ENCODE results near the gene C2orf66. TPM values are rescaled to one million over a fixed set of nuclear protein-coding genes. Genes with fewer than 3 reads are reported as not detected.

The C2orf66 gene
- under 1 TPM; 0.33 TPM for total RNA-seq

DNA sequence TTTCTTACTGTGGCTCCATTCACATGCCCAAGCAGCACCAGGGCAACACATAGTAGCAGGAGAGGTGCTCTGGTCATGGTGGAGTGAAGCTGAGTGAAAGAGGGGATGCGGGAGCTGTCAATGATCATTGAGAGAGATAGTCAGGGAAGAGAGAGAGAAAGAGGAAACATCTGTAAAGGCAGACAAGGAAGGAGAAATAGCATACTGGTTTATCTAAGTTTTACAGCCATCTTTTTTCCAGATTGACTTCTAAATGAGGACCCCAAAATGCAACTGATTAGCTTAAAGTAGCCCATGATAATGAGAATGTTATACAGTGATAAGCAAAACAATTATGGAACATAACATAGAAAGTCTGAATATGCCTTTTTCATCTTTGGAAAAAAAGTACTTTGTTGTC lies at the start of gene C2orf66:
TSS of gene C2orf66 (minus strand) at position 96 of the 400 bp plus-strand sequence. CDS start at position 77, 19 bp downstream.
- ChIA-PET POLR2A (no interaction called here), CTCF (interaction anchor here (1.9 kb wide), 1 partner anchor 8 kb away, joined by 5 read pairs; no protein-coding TSS in a partner anchor)
- Mint-ChIP-seq H3K4me1 (peaks cover 1% of the 10 kb centered on the region), H3K27me3 (peaks cover 44% of the 10 kb centered on the region), H3K9me3 (peaks cover 2% of the 10 kb centered on the region), H3K4me3 (no peak within 1 kb of the TSS), H3K27ac (no peak within 1 kb of the TSS), H3K36me3 (ENCODE audit: low read depth) (no peaks in the 10 kb centered on the region)
- no peak for DNase-seq

DNA sequence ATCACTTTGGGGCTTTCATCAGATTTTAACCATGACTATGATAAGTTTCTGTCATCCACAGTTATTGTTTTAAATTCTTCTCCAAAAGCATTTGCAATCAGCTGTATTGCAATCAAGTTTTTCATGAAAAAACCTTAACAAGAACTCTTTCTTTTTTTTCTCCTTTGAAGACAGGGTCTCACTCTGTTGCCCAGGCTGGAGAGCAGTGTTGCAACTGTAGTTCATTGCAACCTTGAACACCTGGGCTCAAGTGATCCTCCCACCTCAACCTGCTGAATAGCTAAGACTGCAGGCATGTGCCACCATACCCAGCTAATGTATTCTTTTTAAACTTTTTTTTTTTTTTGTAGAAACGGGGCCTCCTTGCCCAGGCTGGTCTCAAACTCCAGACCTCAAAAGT lies 45.5 kb upstream of the C2orf66 start:
- CTCF ChIA-PET = interaction anchor here (0.7 kb wide), 1 partner anchor 551 kb away, joined by 3 read pairs; no protein-coding TSS in a partner anchor
- H3K27ac Mint-ChIP-seq = no peak overlapping the region
- no peak overlapping the region for H3K4me3 Mint-ChIP-seq
- DNase-seq = no peak
- POLR2A ChIA-PET = interaction anchor here (0.8 kb wide), 1 partner anchor 73 kb away, joined by 3 read pairs; no protein-coding TSS in a partner anchor
- H3K36me3 Mint-ChIP-seq (ENCODE audit: low read depth) = peaks cover 54% of the 10 kb centered on the region
- no peaks in the 10 kb centered on the region for H3K27me3 Mint-ChIP-seq
- peaks cover 7% of the 10 kb centered on the region for H3K9me3 Mint-ChIP-seq
- H3K4me1 Mint-ChIP-seq = peaks cover 14% of the 10 kb centered on the region

- Mint-ChIP-seq H3K4me1 (peaks cover 14% of the 10 kb centered on the region), H3K27me3 (no peaks in the 10 kb centered on the region), H3K27ac (no peak overlapping the region), H3K36me3 (ENCODE audit: low read depth) (peaks cover 43% of the 10 kb centered on the region), H3K4me3 (no peak overlapping the region), H3K9me3 (no peaks in the 10 kb centered on the region)
- ChIA-PET CTCF (interaction anchor here (0.7 kb wide), 1 partner anchor 273 kb away, joined by 3 read pairs; no protein-coding TSS in a partner anchor), POLR2A (no interaction called here)
- DNase-seq = no peak
These were observed 44.3 kb upstream of the C2orf66 start for GRCh38 chr2:196853301-196854087.

DNA sequence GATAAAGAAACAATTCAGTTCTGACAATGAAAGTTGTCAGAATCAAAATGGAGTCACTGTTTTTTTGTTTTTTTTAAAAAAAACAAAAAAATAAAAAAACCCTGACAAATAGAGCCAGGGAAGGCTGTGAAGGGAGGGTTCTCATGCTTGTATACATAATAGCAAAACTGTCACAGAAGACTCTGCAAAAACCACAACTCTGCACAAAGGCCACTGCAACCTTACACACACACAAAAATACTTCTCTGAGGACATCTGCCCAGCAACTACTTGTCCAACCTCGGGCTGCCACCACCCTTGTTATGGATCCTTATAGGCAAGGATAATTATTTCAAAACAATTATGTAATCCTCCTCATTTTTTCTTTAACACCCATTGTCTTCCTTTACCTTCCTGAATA lies 41.9 kb upstream of the C2orf66 start:
- ChIA-PET POLR2A (no interaction called here), CTCF (no interaction called here)
- Mint-ChIP-seq H3K36me3 (ENCODE audit: low read depth) (peaks cover 44% of the 10 kb centered on the region), H3K9me3 (no peaks in the 10 kb centered on the region), H3K4me1 (peaks cover 23% of the 10 kb centered on the region), H3K27ac (no peak overlapping the region), H3K27me3 (no peaks in the 10 kb centered on the region), H3K4me3 (no peak overlapping the region)
- DNase-seq = no peak

DNA sequence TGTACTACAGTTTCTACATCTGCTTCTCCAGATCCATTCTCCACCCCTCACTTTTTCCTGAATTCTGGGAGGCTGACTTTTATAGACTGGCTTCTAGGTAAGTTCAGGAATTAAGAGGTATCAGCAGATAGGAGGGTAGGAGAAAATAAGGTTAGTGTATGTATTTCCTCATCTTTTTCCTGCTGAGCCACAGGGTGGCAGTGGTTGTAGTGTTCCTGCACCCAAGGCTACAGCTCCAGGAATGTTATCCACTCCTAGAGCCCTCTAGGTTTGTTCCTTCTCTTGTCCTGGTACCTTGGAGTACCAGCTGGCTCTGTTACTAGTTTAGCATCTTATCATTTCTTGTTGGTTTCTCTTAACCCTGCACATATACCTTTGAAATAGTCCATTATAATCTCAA lies 40.7 kb upstream of the C2orf66 start:
- H3K4me3 Mint-ChIP-seq = no peak overlapping the region
- ChIA-PET POLR2A (interaction anchor here (1.5 kb wide), 1 partner anchor 76 kb away, joined by 3 read pairs; no protein-coding TSS in a partner anchor), CTCF (interaction anchor here (0.7 to 1.0 kb wide), 2 partner anchors 99 to 264 kb away, joined by 3 to 4 read pairs; no protein-coding TSS in a partner anchor)
- no peaks in the 10 kb centered on the region for H3K27me3 Mint-ChIP-seq
- peaks cover 25% of the 10 kb centered on the region for H3K4me1 Mint-ChIP-seq
- H3K36me3 Mint-ChIP-seq (ENCODE audit: low read depth) = peaks cover 54% of the 10 kb centered on the region
- no peak overlapping the region for H3K27ac Mint-ChIP-seq
- DNase-seq = no peak
- H3K9me3 Mint-ChIP-seq = no peaks in the 10 kb centered on the region

- ChIA-PET CTCF (no interaction called here), POLR2A (no interaction called here)
- DNase-seq = no peak
- peaks cover 19% of the 10 kb centered on the region for H3K4me1 Mint-ChIP-seq
- H3K27ac Mint-ChIP-seq = peak overlapping the region; percentile 16
- H3K27me3 Mint-ChIP-seq = no peaks in the 10 kb centered on the region
- H3K9me3 Mint-ChIP-seq = no peaks in the 10 kb centered on the region
- no peak overlapping the region for H3K4me3 Mint-ChIP-seq
- peaks cover 49% of the 10 kb centered on the region for H3K36me3 Mint-ChIP-seq (ENCODE audit: low read depth)
These were observed 37.1 kb upstream of the C2orf66 start for GRCh38 chr2:196846295-196846694.

DNA sequence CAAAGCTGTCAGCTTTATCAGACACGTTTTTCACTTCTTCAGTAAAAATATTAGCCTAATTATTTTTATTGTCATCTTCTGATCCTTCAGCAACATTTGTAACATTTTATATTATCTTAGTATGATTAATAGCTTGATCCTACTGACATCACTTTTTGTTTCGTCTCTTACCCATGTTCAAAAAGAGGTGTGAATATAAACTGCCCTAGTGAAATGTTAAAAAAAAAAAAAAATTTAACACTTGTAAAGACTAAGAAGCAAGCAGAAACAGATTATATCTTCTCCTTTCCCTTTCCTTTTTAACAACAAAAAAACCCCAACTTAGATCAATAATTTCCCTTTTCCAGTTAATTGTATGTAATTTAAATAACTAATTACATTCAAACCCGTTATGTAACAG lies 36.2 kb upstream of the C2orf66 start:
- peaks cover 17% of the 10 kb centered on the region for H3K4me1 Mint-ChIP-seq
- ChIA-PET POLR2A (no interaction called here), CTCF (no interaction called here)
- H3K27me3 Mint-ChIP-seq = no peaks in the 10 kb centered on the region
- H3K9me3 Mint-ChIP-seq = no peaks in the 10 kb centered on the region
- H3K36me3 Mint-ChIP-seq (ENCODE audit: low read depth) = peaks cover 54% of the 10 kb centered on the region
- no peak for DNase-seq
- H3K4me3 Mint-ChIP-seq = no peak overlapping the region
- H3K27ac Mint-ChIP-seq = no peak overlapping the region

- ChIA-PET POLR2A (no interaction called here), CTCF (no interaction called here)
- DNase-seq = no peak
- Mint-ChIP-seq H3K9me3 (no peaks in the 10 kb centered on the region), H3K4me3 (no peak overlapping the region), H3K27ac (no peak overlapping the region), H3K27me3 (no peaks in the 10 kb centered on the region), H3K4me1 (no peaks in the 10 kb centered on the region), H3K36me3 (ENCODE audit: low read depth) (peaks cover 54% of the 10 kb centered on the region)
These were observed 31.0 kb upstream of the C2orf66 start for GRCh38 chr2:196840171-196840570.

DNA sequence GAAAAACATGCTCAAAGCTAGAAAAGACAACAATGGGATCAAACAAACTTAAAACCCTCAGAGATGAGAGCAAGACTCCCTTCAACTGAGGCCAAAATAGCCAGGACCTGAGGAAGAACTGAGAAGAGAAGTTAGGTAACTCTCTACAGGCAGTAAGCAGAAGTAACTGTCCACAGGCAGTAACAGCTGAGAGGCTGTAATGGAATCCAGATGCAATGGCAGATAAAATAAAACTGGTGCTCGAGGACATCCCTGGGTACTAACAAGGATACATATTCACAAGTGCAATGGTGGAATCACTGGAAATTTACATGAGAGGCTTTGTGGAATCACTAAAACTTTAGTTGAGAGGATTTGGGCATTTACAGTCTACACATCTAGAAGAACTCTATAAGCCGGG lies 30.4 kb upstream of the C2orf66 start:
- DNase-seq = no peak
- ChIA-PET CTCF (interaction anchor here (0.6 kb wide), 1 partner anchor 1029 kb away, joined by 3 read pairs; no protein-coding TSS in a partner anchor), POLR2A (no interaction called here)
- no peak overlapping the region for H3K27ac Mint-ChIP-seq
- H3K4me1 Mint-ChIP-seq = no peaks in the 10 kb centered on the region
- H3K36me3 Mint-ChIP-seq (ENCODE audit: low read depth) = peaks cover 53% of the 10 kb centered on the region
- no peaks in the 10 kb centered on the region for H3K9me3 Mint-ChIP-seq
- no peaks in the 10 kb centered on the region for H3K27me3 Mint-ChIP-seq
- H3K4me3 Mint-ChIP-seq = no peak overlapping the region

DNA sequence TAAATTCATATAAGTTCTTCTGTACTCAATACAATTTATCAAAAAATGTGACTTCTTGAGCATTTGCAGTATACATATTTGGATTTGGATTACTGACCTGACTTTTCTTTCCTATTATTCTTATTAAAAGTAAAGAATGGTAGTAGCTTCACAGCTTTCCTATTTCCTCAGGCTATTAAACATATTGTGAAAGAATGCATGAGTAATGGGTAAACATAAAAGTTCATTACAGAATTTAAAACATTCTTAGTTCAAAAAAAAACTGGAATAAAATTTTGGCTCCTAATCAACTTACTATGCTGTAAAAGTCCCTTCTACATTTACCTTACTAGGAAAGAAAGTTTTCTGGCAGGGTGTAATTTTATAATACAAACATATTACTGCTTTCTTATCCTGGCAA lies 27.3 kb upstream of the C2orf66 start:
- peaks cover 60% of the 10 kb centered on the region for H3K36me3 Mint-ChIP-seq (ENCODE audit: low read depth)
- POLR2A ChIA-PET = no interaction called here
- CTCF ChIA-PET = no interaction called here
- H3K9me3 Mint-ChIP-seq = no peaks in the 10 kb centered on the region
- DNase-seq = no peak
- H3K27me3 Mint-ChIP-seq = no peaks in the 10 kb centered on the region
- H3K27ac Mint-ChIP-seq = no peak overlapping the region
- H3K4me1 Mint-ChIP-seq = no peaks in the 10 kb centered on the region
- no peak overlapping the region for H3K4me3 Mint-ChIP-seq

DNA sequence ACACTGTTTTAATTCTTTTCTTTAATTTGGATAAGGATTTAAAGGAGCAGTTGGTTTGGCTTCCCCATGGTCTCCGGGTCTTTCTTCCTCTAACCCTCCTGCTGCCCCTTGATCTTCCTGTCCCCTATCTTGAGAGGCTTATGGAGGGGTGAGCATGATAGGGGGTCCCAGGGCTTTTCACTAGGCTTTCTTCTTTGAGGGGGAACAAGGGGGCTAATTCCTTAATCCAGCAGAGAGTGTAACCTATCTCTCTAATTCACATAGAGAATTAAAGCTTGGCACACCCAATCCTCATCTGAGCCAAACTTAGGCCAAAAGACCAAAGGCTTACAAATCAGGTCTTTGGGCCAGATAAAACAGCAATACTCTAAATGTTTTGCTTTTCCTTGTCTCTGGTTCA lies 21.5 kb upstream of the C2orf66 start:
- no peaks in the 10 kb centered on the region for H3K9me3 Mint-ChIP-seq
- H3K36me3 Mint-ChIP-seq (ENCODE audit: low read depth) = peaks cover 31% of the 10 kb centered on the region
- no peak for DNase-seq
- H3K27ac Mint-ChIP-seq = no peak overlapping the region
- H3K4me3 Mint-ChIP-seq = no peak overlapping the region
- H3K27me3 Mint-ChIP-seq = no peaks in the 10 kb centered on the region
- ChIA-PET CTCF (no interaction called here), POLR2A (no interaction called here)
- H3K4me1 Mint-ChIP-seq = peaks cover 17% of the 10 kb centered on the region

- peaks cover 17% of the 10 kb centered on the region for H3K4me1 Mint-ChIP-seq
- H3K4me3 Mint-ChIP-seq = no peak overlapping the region
- ChIA-PET POLR2A (no interaction called here), CTCF (interaction anchor here (0.6 to 1.2 kb wide), 2 partner anchors 28 to 499 kb away, joined by 3 to 5 read pairs; partner anchors contain the start of gene GTF3C3)
- H3K36me3 Mint-ChIP-seq (ENCODE audit: low read depth) = peaks cover 42% of the 10 kb centered on the region
- no peak overlapping the region for H3K27ac Mint-ChIP-seq
- no peaks in the 10 kb centered on the region for H3K9me3 Mint-ChIP-seq
- no peaks in the 10 kb centered on the region for H3K27me3 Mint-ChIP-seq
- no peak for DNase-seq
These were observed 18.2 kb upstream of the C2orf66 start for GRCh38 chr2:196827356-196827755.

DNA sequence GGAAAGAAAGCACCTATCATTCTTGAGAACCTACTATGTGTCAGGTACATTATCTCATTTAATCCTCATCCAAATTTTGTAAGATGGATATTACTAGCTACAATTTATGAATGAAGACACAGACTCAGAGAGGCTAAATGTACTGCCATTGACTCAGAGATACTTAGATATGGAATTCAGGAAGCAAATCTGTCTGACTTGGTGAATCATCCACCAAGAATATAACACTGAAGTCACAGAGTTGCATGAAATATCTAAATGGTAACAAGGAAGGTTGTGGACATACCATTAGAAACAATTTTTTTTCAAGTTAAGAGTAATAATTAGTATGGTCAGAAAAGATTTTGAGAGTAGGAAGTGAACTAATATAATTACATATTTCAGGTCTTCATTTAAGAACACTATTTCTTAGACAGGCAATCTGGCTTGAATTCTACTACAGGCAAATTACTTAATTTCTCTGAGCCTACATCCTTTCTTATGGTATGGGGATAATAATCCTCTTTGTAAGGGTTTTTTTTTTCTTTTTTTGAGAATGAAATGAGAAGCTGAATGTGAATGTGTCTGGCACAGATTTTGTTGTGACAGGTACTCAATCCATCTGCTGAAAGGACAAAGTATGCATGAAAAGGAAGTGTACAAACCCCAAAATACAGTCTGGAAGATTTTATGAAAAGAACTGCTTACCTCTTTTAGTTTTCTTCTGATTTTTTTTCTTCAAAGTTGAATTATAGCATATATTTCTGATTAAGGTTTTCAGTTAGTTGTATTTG lies 14.8 kb upstream of the C2orf66 start:
- Mint-ChIP-seq H3K4me1 (peaks cover 16% of the 10 kb centered on the region), H3K4me3 (no peak overlapping the region), H3K9me3 (peaks cover 6% of the 10 kb centered on the region), H3K27me3 (peaks cover 3% of the 10 kb centered on the region), H3K36me3 (ENCODE audit: low read depth) (peaks cover 28% of the 10 kb centered on the region), H3K27ac (no peak overlapping the region)
- DNase-seq = no peak
- POLR2A ChIA-PET = interaction anchor here (1.0 kb wide), 1 partner anchor 104 kb away, joined by 4 read pairs; no protein-coding TSS in a partner anchor
- CTCF ChIA-PET = no interaction called here
